ENCODE results near the gene IL36B.

IL36B gene

GRCh38 chr2:113056521-113056920, 3.9 kb upstream of the IL36B start:
- H3K4me3 ChIP-seq (ENCODE audit: low read depth, low read length), result no peak overlapping the region

GRCh38 chr2:113054066-113054465, 1.4 kb upstream of the IL36B start:
- H3K4me3 ChIP-seq (ENCODE audit: low read depth, low read length), result no peak overlapping the region

GRCh38 chr2:113053666-113054065, 999 bp upstream of the IL36B start:
- no peak overlapping the region for H3K4me3 ChIP-seq (ENCODE audit: low read depth, low read length)

GRCh38 chr2:113050921-113051895, 1.5 kb downstream of the IL36B start:
- no peak overlapping the region for H3K4me3 ChIP-seq (ENCODE audit: low read depth, low read length)

- no peak overlapping the region for H3K4me3 ChIP-seq (ENCODE audit: low read depth, low read length)
These were observed 6.2 kb downstream of the IL36B start for GRCh38 chr2:113046465-113046864.

GRCh38 chr2:113041871-113042270, 10.8 kb downstream of the IL36B start:
- H3K4me3 ChIP-seq (ENCODE audit: low read depth, low read length), result no peak overlapping the region

- H3K4me3 ChIP-seq (ENCODE audit: low read depth, low read length), result no peak overlapping the region
These were observed 12.9 kb downstream of the IL36B start for GRCh38 chr2:113039719-113040118.

- H3K4me3 ChIP-seq (ENCODE audit: low read depth, low read length), result no peak overlapping the region
These were observed 13.5 kb downstream of the IL36B start for GRCh38 chr2:113039158-113039557.

- no peak overlapping the region for H3K4me3 ChIP-seq (ENCODE audit: low read depth, low read length)
These were observed 14.4 kb downstream of the IL36B start for GRCh38 chr2:113038291-113038690.

GRCh38 chr2:113036763-113037162, 15.9 kb downstream of the IL36B start:
- H3K4me3 ChIP-seq (ENCODE audit: low read depth, low read length), result no peak overlapping the region

- no peak overlapping the region for H3K4me3 ChIP-seq (ENCODE audit: low read depth, low read length)
These were observed 18.7 kb downstream of the IL36B start for GRCh38 chr2:113034016-113034415.

- H3K4me3 ChIP-seq (ENCODE audit: low read depth, low read length), result no peak overlapping the region
These were observed 19.9 kb downstream of the IL36B start for GRCh38 chr2:113032737-113033136.

GRCh38 chr2:113028112-113028511, 24.6 kb downstream of the IL36B start:
- H3K4me3 ChIP-seq (ENCODE audit: low read depth, low read length), result no peak overlapping the region

GRCh38 chr2:113027691-113028090, 25.0 kb downstream of the IL36B start:
- no peak overlapping the region for H3K4me3 ChIP-seq (ENCODE audit: low read depth, low read length)

GRCh38 chr2:113025737-113026136, 26.9 kb downstream of the IL36B start:
- H3K4me3 ChIP-seq (ENCODE audit: low read depth, low read length), result no peak overlapping the region

- no peak overlapping the region for H3K4me3 ChIP-seq (ENCODE audit: low read depth, low read length)
These were observed 27.9 kb downstream of the IL36B start for GRCh38 chr2:113024764-113025163.

- no peak overlapping the region for H3K4me3 ChIP-seq (ENCODE audit: low read depth, low read length)
These were observed 31.4 kb downstream of the IL36B start for GRCh38 chr2:113021312-113021711.

- no peak overlapping the region for H3K4me3 ChIP-seq (ENCODE audit: low read depth, low read length)
These were observed 34.2 kb downstream of the IL36B start for GRCh38 chr2:113018509-113018908.

GRCh38 chr2:113015655-113016054, 37.0 kb downstream of the IL36B start:
- no peak overlapping the region for H3K4me3 ChIP-seq (ENCODE audit: low read depth, low read length)

GRCh38 chr2:113015042-113015441, 37.6 kb downstream of the IL36B start:
- H3K4me3 ChIP-seq (ENCODE audit: low read depth, low read length), result no peak overlapping the region

- no peak overlapping the region for H3K4me3 ChIP-seq (ENCODE audit: low read depth, low read length)
These were observed 38.6 kb downstream of the IL36B start for GRCh38 chr2:113014067-113014466.

- no peak overlapping the region for H3K4me3 ChIP-seq (ENCODE audit: low read depth, low read length)
These were observed 39.4 kb downstream of the IL36B start for GRCh38 chr2:113013336-113013661.
